Muscle of leg (tissue), 16 donors: ENCODE results near the gene TMEM52. TPM values are rescaled to one million over a fixed set of nuclear protein-coding genes. Genes with fewer than 3 reads are reported as not detected.
A peak's percentile ranks its signal among the peaks of the same experiment; 100 is the strongest.

ENCODE experiments used
- DNase-seq: peaks from one replicate; pipeline ENCODE4 v3.0.0; 2013
- H3K27ac ChIP-seq: one replicate; pipeline ENCODE4 v1.5.1; 2013; ENCODE audit warnings: mild to moderate bottlenecking, low read length, control low read depth
- H3K27me3 ChIP-seq: one replicate; pipeline ENCODE4 v1.6.1; 2013; ENCODE audit warnings: low read length; ENCODE audit not compliant: control insufficient read depth, insufficient read depth
- H3K36me3 ChIP-seq: one replicate; pipeline ENCODE4 v1.6.1; 2013; ENCODE audit warnings: low read length; ENCODE audit not compliant: control insufficient read depth, insufficient read depth
- H3K4me1 ChIP-seq: one replicate; pipeline ENCODE4 v1.6.1; 2013; ENCODE audit warnings: low read length; ENCODE audit not compliant: control insufficient read depth, insufficient read depth
- H3K4me3 ChIP-seq: one replicate; pipeline ENCODE4 v1.5.1; 2013; ENCODE audit warnings: low read length, control low read depth
- H3K9me3 ChIP-seq: replicated peaks from 2 replicates; pipeline ENCODE4 v1.6.1; 2013; ENCODE audit warnings: low read depth, low read length; ENCODE audit not compliant: control insufficient read depth
- WGBS: methylation state at CpG from one replicate; pipeline ENCODE4 v1.1.5; 2013; ENCODE audit warnings: missing lambda C conversion rate; ENCODE audit not compliant: insufficient coverage; 5-methylcytosine and 5-hydroxymethylcytosine counted together
- long read RNA-seq, 11 donors: transcript quantifications; one replicate each; lab custom pipeline, GENCODE V29; 2026
- polyA plus RNA-seq, 8 donors: library from polyadenylated mRNA; unstranded; fragments of 120-200 nt; gene quantifications; one replicate each; pipeline versions ENCODE4 v1.2.1 to v1.2.3, GENCODE V29; 2013; ENCODE audit warnings: inconsistent platforms in 1 of 8, low replicate concordance in 1 of 8; ENCODE audit not compliant: insufficient read length in 8 of 8, insufficient read depth in 1 of 8
- total RNA-seq: library from RNA; stranded (reverse); fragments of 120-200 nt; gene quantifications from one replicate; pipeline ENCODE4 v1.2.4, GENCODE V29; 2013

TMEM52 gene
- total RNA-seq: 66.3 TPM
- 100 to 1,000 TPM in 2 of 8 donors, 10 to 100 TPM in 6; 43.3 to 129 (median 85.1) TPM for polyA plus RNA-seq
- long read RNA-seq, donor 1, transcript TMEM52-203 (2 exons, 1,118 nt): major isoform, 6 of 15 reads
- long read RNA-seq, donor 1, partial matches to known transcripts: 0 of 15 reads
- long read RNA-seq, donor 1, other reads (novel, unspliced or antisense): 0 of 15 reads
- long read RNA-seq, donor 2, partial matches to known transcripts: 0 of 3 reads
- long read RNA-seq, donor 2, other reads (novel, unspliced or antisense): 0 of 3 reads
- long read RNA-seq, donor 3, transcript TMEM52-201 (5 exons, 929 nt): major isoform, 17 of 64 reads
- long read RNA-seq, donor 3, transcript TMEM52-203 (2 exons, 1,118 nt): minor isoform, 6 of 64 reads
- long read RNA-seq, donor 3, transcript TMEM52-205 (4 exons, 690 nt): minor isoform, 5 of 64 reads
- long read RNA-seq, donor 3, transcript TMEM52-206 (4 exons, 878 nt): minor isoform, 7 of 64 reads
- long read RNA-seq, donor 3, partial matches to known transcripts: 23 of 64 reads
- long read RNA-seq, donor 3, other reads (novel, unspliced or antisense): 6 of 64 reads
- long read RNA-seq, donor 4, transcript TMEM52-203 (2 exons, 1,118 nt): minor isoform, 10 of 40 reads
- long read RNA-seq, donor 4, transcript TMEM52-201 (5 exons, 929 nt): minor isoform, 11 of 40 reads
- long read RNA-seq, donor 4, transcript TMEM52-205 (4 exons, 690 nt): major isoform, 12 of 40 reads
- long read RNA-seq, donor 4, partial matches to known transcripts: 6 of 40 reads
- long read RNA-seq, donor 4, other reads (novel, unspliced or antisense): 0 of 40 reads
- long read RNA-seq, donor 5, transcript TMEM52-203 (2 exons, 1,118 nt): minor isoform, 6 of 58 reads
- long read RNA-seq, donor 5, transcript TMEM52-206 (4 exons, 878 nt): minor isoform, 7 of 58 reads
- long read RNA-seq, donor 5, transcript TMEM52-201 (5 exons, 929 nt): major isoform, 18 of 58 reads
- long read RNA-seq, donor 5, transcript TMEM52-205 (4 exons, 690 nt): minor isoform, 6 of 58 reads
- long read RNA-seq, donor 5, partial matches to known transcripts: 21 of 58 reads
- long read RNA-seq, donor 5, other reads (novel, unspliced or antisense): 0 of 58 reads
- long read RNA-seq, donor 6, transcript TMEM52-201 (5 exons, 929 nt): major isoform, 21 of 58 reads
- long read RNA-seq, donor 6, transcript TMEM52-203 (2 exons, 1,118 nt): minor isoform, 9 of 58 reads
- long read RNA-seq, donor 6, transcript TMEM52-205 (4 exons, 690 nt): minor isoform, 16 of 58 reads
- long read RNA-seq, donor 6, transcript TMEM52-206 (4 exons, 878 nt): minor isoform, 5 of 58 reads
- long read RNA-seq, donor 6, partial matches to known transcripts: 7 of 58 reads
- long read RNA-seq, donor 6, other reads (novel, unspliced or antisense): 0 of 58 reads
- long read RNA-seq, donor 7, transcript TMEM52-203 (2 exons, 1,118 nt): major isoform, 9 of 20 reads
- long read RNA-seq, donor 7, transcript TMEM52-201 (5 exons, 929 nt): minor isoform, 5 of 20 reads
- long read RNA-seq, donor 7, transcript TMEM52-205 (4 exons, 690 nt): minor isoform, 5 of 20 reads
- long read RNA-seq, donor 7, partial matches to known transcripts: 0 of 20 reads
- long read RNA-seq, donor 7, other reads (novel, unspliced or antisense): 0 of 20 reads
- long read RNA-seq, donor 8, transcript TMEM52-201 (5 exons, 929 nt): major isoform, 7 of 17 reads
- long read RNA-seq, donor 8, transcript TMEM52-205 (4 exons, 690 nt): major isoform, 7 of 17 reads
- long read RNA-seq, donor 8, partial matches to known transcripts: 0 of 17 reads
- long read RNA-seq, donor 8, other reads (novel, unspliced or antisense): 0 of 17 reads
- long read RNA-seq, donor 9, transcript TMEM52-201 (5 exons, 929 nt): major isoform, 12 of 26 reads
- long read RNA-seq, donor 9, transcript TMEM52-203 (2 exons, 1,118 nt): minor isoform, 5 of 26 reads
- long read RNA-seq, donor 9, partial matches to known transcripts: 0 of 26 reads
- long read RNA-seq, donor 9, other reads (novel, unspliced or antisense): 5 of 26 reads
- long read RNA-seq, donor 10, transcript TMEM52-201 (5 exons, 929 nt): minor isoform, 8 of 39 reads
- long read RNA-seq, donor 10, transcript TMEM52-205 (4 exons, 690 nt): major isoform, 11 of 39 reads
- long read RNA-seq, donor 10, transcript TMEM52-203 (2 exons, 1,118 nt): minor isoform, 9 of 39 reads
- long read RNA-seq, donor 10, partial matches to known transcripts: 7 of 39 reads
- long read RNA-seq, donor 10, other reads (novel, unspliced or antisense): 0 of 39 reads
- long read RNA-seq, donor 11, transcript TMEM52-203 (2 exons, 1,118 nt): minor isoform, 6 of 39 reads
- long read RNA-seq, donor 11, transcript TMEM52-201 (5 exons, 929 nt): major isoform, 12 of 39 reads
- long read RNA-seq, donor 11, partial matches to known transcripts: 0 of 39 reads
- long read RNA-seq, donor 11, other reads (novel, unspliced or antisense): 13 of 39 reads

- Histone ChIP-seq H3K27ac (peak within 1 kb of the TSS; percentile 94), H3K36me3 (no peaks in the 10 kb centered on the region), H3K4me3 (peak within 1 kb of the TSS; percentile 48), H3K9me3 (no peaks in the 10 kb centered on the region), H3K4me1 (peaks cover 67% of the 10 kb centered on the region), H3K27me3 (no peaks in the 10 kb centered on the region)
- no peak for DNase-seq
- WGBS: under 1% methylated on average over 41 of the region's 44 CpGs
Measured at GRCh38 chr1:1918901-1919303, at the start of gene TMEM52. TMEM52 (minus strand) TSS chr1:1919279; CDS start chr1:1919265, 14 bp downstream.

- no peak for DNase-seq
- H3K27me3 ChIP-seq: peaks cover 25% of the 10 kb centered on the region
Measured at GRCh38 chr1:1967879-1968278, 48.8 kb upstream of the TMEM52 start.

GRCh38 chr1:1967151-1967550, 48.1 kb upstream of the TMEM52 start:
- Histone ChIP-seq H3K27me3 (peaks cover 28% of the 10 kb centered on the region), H3K4me3 (no peak overlapping the region), H3K9me3 (no peaks in the 10 kb centered on the region), H3K36me3 (no peaks in the 10 kb centered on the region), H3K27ac (no peak overlapping the region), H3K4me1 (no peaks in the 10 kb centered on the region)
- 82% methylated on average over 14 of the region's 16 CpGs for WGBS
- DNase-seq: no peak

More at GRCh38 chr1:1967879-1968278, 48.8 kb upstream of the TMEM52 start:
- H3K36me3 ChIP-seq: no peaks in the 10 kb centered on the region
- no peaks in the 10 kb centered on the region for H3K4me1 ChIP-seq
- no peaks in the 10 kb centered on the region for H3K9me3 ChIP-seq
- no peak overlapping the region for H3K27ac ChIP-seq
- H3K4me3 ChIP-seq: no peak overlapping the region
- WGBS: 74% methylated on average over 3 of the region's 3 CpGs

- Histone ChIP-seq H3K27me3 (peaks cover 37% of the 10 kb centered on the region), H3K36me3 (no peaks in the 10 kb centered on the region), H3K27ac (no peak overlapping the region), H3K9me3 (no peaks in the 10 kb centered on the region), H3K4me3 (no peak overlapping the region), H3K4me1 (no peaks in the 10 kb centered on the region)
- 52% methylated on average over 28 of the region's 38 CpGs for WGBS
- DNase-seq: no peak
Measured at GRCh38 chr1:1966071-1966740, 47.1 kb upstream of the TMEM52 start.

- DNase-seq: no peak
- Histone ChIP-seq H3K4me3 (no peak overlapping the region), H3K36me3 (no peaks in the 10 kb centered on the region), H3K4me1 (peaks cover under 1% of the 10 kb centered on the region), H3K27me3 (peaks cover 44% of the 10 kb centered on the region), H3K27ac (no peak overlapping the region), H3K9me3 (no peaks in the 10 kb centered on the region)
- WGBS: 68% methylated on average over 10 of the region's 10 CpGs
Measured at GRCh38 chr1:1965546-1965945, 46.5 kb upstream of the TMEM52 start.

GRCh38 chr1:1964811-1965210, 45.7 kb upstream of the TMEM52 start:
- DNase-seq: no peak
- Histone ChIP-seq H3K4me1 (peaks cover 8% of the 10 kb centered on the region), H3K27ac (no peak overlapping the region), H3K36me3 (no peaks in the 10 kb centered on the region), H3K4me3 (no peak overlapping the region), H3K9me3 (no peaks in the 10 kb centered on the region), H3K27me3 (peaks cover 51% of the 10 kb centered on the region)
- WGBS: 76% methylated on average over 24 of the region's 25 CpGs

- no peaks in the 10 kb centered on the region for H3K36me3 ChIP-seq
- H3K4me3 ChIP-seq: no peak overlapping the region
- DNase-seq: no peak
- 81% methylated on average over 13 of the region's 17 CpGs for WGBS
- peaks cover 9% of the 10 kb centered on the region for H3K4me1 ChIP-seq
- H3K27me3 ChIP-seq: peaks cover 57% of the 10 kb centered on the region
- H3K9me3 ChIP-seq: no peaks in the 10 kb centered on the region
- no peak overlapping the region for H3K27ac ChIP-seq
Measured at GRCh38 chr1:1963570-1963969, 44.5 kb upstream of the TMEM52 start.

GRCh38 chr1:1962752-1963151, 43.7 kb upstream of the TMEM52 start:
- no peak for DNase-seq
- Histone ChIP-seq H3K4me3 (no peak overlapping the region), H3K36me3 (no peaks in the 10 kb centered on the region), H3K27me3 (peaks cover 61% of the 10 kb centered on the region), H3K27ac (no peak overlapping the region), H3K4me1 (peaks cover 9% of the 10 kb centered on the region), H3K9me3 (no peaks in the 10 kb centered on the region)
- 67% methylated on average over 1 of the region's 2 CpGs for WGBS
